ENCODE results near the gene TROAP.
"Not testable (repeated sequence)": the region's sequence is repeated elsewhere in the genome, so short reads cannot be mapped to it uniquely, and the experiment has no call there.

DNA sequence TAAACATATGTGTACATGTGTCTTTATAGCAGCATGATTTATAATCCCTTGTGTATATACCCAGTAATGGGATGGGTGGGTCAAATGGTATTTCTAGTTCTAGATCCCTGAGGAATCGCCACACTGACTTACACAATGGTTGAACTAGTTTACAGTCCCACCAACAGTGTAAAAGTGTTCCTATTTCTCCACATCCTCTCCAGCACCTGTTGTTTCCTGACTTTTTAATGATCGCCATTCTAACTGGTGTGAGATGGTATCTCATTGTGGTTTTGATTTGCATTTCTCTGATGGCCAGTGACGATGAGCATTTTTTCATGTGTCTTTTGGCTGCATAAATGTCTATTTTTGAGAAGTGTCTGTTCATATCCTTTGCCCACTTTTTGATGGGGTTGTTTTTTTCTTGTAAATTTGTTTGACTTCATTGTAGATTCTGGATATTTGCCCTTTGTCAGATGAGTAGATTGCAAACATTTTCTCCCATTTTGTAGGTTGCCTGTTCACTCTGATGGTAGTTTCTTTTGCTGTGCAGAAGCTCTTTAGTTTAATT lies 12.5 kb upstream of the TROAP start:
- not testable (repeated sequence) for TF ChIP-seq CTCF (IDR thresholded peaks at IDR 0.05); EZH2 (IDR thresholded peaks at IDR 0.05; ENCODE audit: borderline replicate concordance, insufficient read depth, low read depth, low read length, poor library complexity, severe bottlenecking)
